ENCODE data around the gene PPIG.
"Not testable (repeated sequence)": the region's sequence is repeated elsewhere in the genome, so short reads cannot be mapped to it uniquely, and the experiment has no call there.

Gene PPIG

DNA sequence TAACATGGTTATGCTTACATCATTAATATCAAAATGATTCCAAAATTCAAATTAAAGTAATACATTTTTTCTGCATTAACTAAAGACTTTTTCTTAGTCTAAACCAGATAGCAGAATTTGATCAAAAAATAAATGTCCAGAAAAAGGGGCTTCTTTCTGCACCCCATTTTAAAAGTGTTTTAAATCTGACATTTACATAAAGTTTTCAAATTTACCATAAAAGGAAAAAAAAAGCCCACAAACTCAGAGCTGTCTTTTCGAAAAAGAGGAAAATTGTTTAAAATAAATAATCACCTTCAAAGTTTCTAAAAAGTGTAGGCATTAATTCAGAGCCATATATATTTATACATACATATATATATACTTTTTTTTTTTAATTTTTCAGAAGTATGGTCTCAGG lies 12.0 kb upstream of the PPIG start:
- no peak overlapping the region for H3K27ac ChIP-seq (ENCODE audit: low read depth, low read length)
- no peaks in the 10 kb centered on the region for H3K9me3 ChIP-seq (ENCODE audit: low read length)
- no peak overlapping the region for H3K9ac ChIP-seq (ENCODE audit: low read length)
- H3K4me3 ChIP-seq (ENCODE audit: low read depth in 1 of 2, low read length in 2 of 2) = no peak overlapping the region
- no peaks in the 10 kb centered on the region for H3K36me3 ChIP-seq (ENCODE audit: insufficient read depth, low read length)
- H3K27me3 ChIP-seq (ENCODE audit: control insufficient read depth in 1 of 2, insufficient read depth in 2 of 2, low read length in 2 of 2) = no peaks in the 10 kb centered on the region
- no peaks in the 10 kb centered on the region for H3K4me1 ChIP-seq (ENCODE audit: insufficient read depth, low read length)

DNA sequence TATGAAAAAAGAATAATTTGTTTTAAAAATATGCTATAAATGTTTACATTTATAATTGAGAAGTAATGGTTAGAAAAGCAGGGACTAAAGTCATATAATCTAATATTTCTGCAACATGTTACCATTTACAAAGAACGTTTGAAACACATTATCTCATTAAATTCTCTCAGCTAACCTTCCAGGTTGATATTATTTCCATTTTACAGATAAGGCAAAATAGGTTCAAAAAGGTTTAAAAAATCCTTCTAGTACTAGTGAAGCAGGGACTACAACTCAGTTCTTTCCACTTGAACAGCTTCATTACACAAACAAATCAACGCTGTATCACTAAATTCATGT lies 11.4 kb upstream of the PPIG start:
- H3K27me3 ChIP-seq (ENCODE audit: control insufficient read depth in 1 of 2, insufficient read depth in 2 of 2, low read length in 2 of 2) = no peaks in the 10 kb centered on the region

DNA sequence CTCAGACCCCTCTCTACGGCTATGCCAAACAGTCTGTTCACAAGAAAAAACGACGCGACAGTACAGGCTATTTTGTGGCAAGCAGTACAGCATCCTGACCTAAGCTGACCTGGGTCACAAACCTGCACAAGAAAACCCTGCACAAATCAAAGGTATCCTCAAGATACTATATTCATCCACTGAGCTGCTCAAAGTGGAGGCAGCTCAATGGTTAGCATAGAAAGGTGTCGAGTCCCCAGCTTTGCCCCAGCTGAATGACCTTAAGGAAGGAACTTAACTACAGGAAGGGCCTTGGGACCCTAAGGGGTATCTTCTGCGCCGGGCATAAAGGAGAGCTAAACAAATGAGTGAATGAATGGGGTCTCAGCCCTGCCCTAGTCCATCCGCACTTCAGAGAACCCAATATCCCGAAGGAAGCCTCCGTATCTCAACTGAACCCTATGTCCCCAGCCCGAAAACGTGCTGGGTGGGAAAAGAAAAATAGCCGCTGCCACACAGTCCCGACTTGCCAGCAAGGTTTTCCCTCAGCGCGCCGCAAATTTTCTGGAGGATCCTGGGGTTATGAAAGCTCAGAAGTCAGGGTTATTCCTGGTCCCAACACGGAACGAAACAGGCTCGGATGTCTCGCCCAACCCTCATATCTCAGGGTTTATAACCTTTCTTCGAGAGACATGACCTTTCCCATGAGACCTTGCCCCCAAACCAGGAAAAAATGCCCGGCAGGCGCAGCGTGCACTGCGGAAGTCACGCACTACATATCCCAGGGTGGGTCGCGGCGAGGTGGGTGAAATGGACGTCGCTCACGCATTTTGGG lies 10.8 kb upstream of the PPIG start, which contains the start of gene FASTKD1:
FASTKD1 (minus strand) TSS at position 706 of the 814 bp plus-strand sequence. CDS start 1,836 bp downstream, outside the sequence.
- H3K9ac ChIP-seq (ENCODE audit: low read length) = peak within 1 kb of the TSS; percentile 46
- H3K27ac ChIP-seq (ENCODE audit: low read depth, low read length) = peak within 1 kb of the TSS; percentile 57
- H3K4me1 ChIP-seq (ENCODE audit: insufficient read depth, low read length) = no peaks in the 10 kb centered on the region
- H3K27me3 ChIP-seq (ENCODE audit: control insufficient read depth in 1 of 2, insufficient read depth in 2 of 2, low read length in 2 of 2) = no peaks in the 10 kb centered on the region
- H3K9me3 ChIP-seq (ENCODE audit: low read length) = no peaks in the 10 kb centered on the region
- H3K36me3 ChIP-seq (ENCODE audit: insufficient read depth, low read length) = no peaks in the 10 kb centered on the region
- H3K4me3 ChIP-seq (ENCODE audit: low read depth in 1 of 2, low read length in 2 of 2) = peak within 1 kb of the TSS; percentile 69 to 88

More for the DNA sequence above, 11.4 kb upstream of the PPIG start:
- no peaks in the 10 kb centered on the region for H3K9me3 ChIP-seq (ENCODE audit: low read length)
- H3K27ac ChIP-seq (ENCODE audit: low read depth, low read length) = peak overlapping the region; percentile 57
- H3K4me1 ChIP-seq (ENCODE audit: insufficient read depth, low read length) = no peaks in the 10 kb centered on the region
- H3K36me3 ChIP-seq (ENCODE audit: insufficient read depth, low read length) = no peaks in the 10 kb centered on the region
- H3K4me3 ChIP-seq (ENCODE audit: low read depth in 1 of 2, low read length in 2 of 2) = peak overlapping the region; percentile 69 to 88
- peak overlapping the region; percentile 46 for H3K9ac ChIP-seq (ENCODE audit: low read length)

DNA sequence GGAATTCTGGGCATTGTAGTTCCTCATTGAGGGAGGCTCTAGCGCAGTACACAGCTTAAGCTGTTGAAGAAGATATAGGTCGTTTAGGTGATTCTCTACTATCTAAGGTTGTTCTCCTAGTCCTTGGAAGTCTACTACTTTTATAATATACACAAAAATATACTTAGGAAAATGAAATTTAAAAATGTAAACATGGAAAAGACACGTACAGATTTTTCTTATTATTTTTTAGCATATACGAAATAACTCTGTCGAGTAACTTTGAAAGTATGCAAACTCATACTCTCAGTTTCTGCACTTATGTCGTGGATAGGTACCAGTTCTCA lies 10.2 kb upstream of the PPIG start:
- Histone ChIP-seq H3K9ac (ENCODE audit: low read length) (no peak overlapping the region), H3K27ac (ENCODE audit: low read depth, low read length) (no peak overlapping the region), H3K9me3 (ENCODE audit: low read length) (no peaks in the 10 kb centered on the region)

DNA sequence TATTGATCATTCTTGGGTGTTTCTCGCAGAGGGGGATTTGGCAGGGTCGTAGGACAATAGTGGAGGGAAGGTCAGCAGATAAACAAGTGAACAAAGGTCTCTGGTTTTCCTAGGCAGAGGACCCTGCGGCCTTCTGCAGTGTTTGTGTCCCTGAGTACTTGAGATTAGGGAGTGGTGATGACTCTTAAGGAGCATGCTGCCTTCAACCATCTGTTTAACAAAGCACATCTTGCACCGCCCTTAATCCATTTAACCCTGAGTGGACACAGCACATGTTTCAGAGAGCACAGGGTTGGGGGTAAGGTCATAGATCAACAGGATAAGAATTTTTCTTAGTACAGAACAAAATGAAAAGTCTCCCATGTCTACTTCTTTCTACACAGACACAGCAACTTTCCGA lies 9.6 kb upstream of the PPIG start:
- H3K4me1 ChIP-seq (ENCODE audit: insufficient read depth, low read length); H3K9me3 ChIP-seq (ENCODE audit: low read length); H3K4me3 ChIP-seq (ENCODE audit: low read depth in 1 of 2, low read length in 2 of 2); H3K36me3 ChIP-seq (ENCODE audit: insufficient read depth, low read length); H3K9ac ChIP-seq (ENCODE audit: low read length); H3K27ac ChIP-seq (ENCODE audit: low read depth, low read length); H3K27me3 ChIP-seq (ENCODE audit: control insufficient read depth in 1 of 2, insufficient read depth in 2 of 2, low read length in 2 of 2): not testable (repeated sequence)

More for the DNA sequence above, 10.2 kb upstream of the PPIG start:
- Histone ChIP-seq H3K27me3 (ENCODE audit: control insufficient read depth in 1 of 2, insufficient read depth in 2 of 2, low read length in 2 of 2) (no peaks in the 10 kb centered on the region), H3K4me1 (ENCODE audit: insufficient read depth, low read length) (no peaks in the 10 kb centered on the region), H3K4me3 (ENCODE audit: low read depth in 1 of 2, low read length in 2 of 2) (peak overlapping the region; percentile 69 to 88), H3K36me3 (ENCODE audit: insufficient read depth, low read length) (no peaks in the 10 kb centered on the region)

- not testable (repeated sequence) for H3K27me3 ChIP-seq (ENCODE audit: control insufficient read depth in 1 of 2, insufficient read depth in 2 of 2, low read length in 2 of 2); H3K9me3 ChIP-seq (ENCODE audit: low read length); H3K36me3 ChIP-seq (ENCODE audit: insufficient read depth, low read length); H3K4me3 ChIP-seq (ENCODE audit: low read depth in 1 of 2, low read length in 2 of 2); H3K9ac ChIP-seq (ENCODE audit: low read length); H3K4me1 ChIP-seq (ENCODE audit: insufficient read depth, low read length); H3K27ac ChIP-seq (ENCODE audit: low read depth, low read length)
Observed at GRCh38 chr2:169575264-169575663, 8.9 kb upstream of the PPIG start.

DNA sequence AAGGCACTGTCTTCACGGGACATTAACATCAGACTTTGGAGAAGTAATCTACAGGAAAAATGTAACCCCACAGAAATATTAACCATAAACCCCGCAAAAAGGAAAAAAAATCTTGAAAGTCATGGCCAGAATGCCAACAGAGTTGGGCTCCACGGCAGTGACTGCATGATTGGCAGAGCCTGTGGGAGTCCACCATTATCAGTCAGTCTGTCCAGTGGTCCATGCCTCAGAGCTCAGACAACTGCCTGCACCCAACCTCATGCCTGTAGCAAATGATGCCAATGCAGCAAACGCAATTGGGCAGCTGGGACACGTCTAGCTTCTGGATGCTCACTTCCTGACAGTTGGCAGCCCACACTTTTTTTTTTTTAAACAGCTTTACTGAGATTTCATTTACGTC lies 5.1 kb upstream of the PPIG start:
- no peaks in the 10 kb centered on the region for H3K27me3 ChIP-seq (ENCODE audit: control insufficient read depth in 1 of 2, insufficient read depth in 2 of 2, low read length in 2 of 2)
- no peaks in the 10 kb centered on the region for H3K9me3 ChIP-seq (ENCODE audit: low read length)
- no peak overlapping the region for H3K4me3 ChIP-seq (ENCODE audit: low read depth in 1 of 2, low read length in 2 of 2)
- H3K36me3 ChIP-seq (ENCODE audit: insufficient read depth, low read length) = no peaks in the 10 kb centered on the region
- H3K27ac ChIP-seq (ENCODE audit: low read depth, low read length) = no peak overlapping the region
- no peaks in the 10 kb centered on the region for H3K4me1 ChIP-seq (ENCODE audit: insufficient read depth, low read length)
- H3K9ac ChIP-seq (ENCODE audit: low read length) = no peak overlapping the region

- not testable (repeated sequence) for H3K9me3 ChIP-seq (ENCODE audit: low read length); H3K9ac ChIP-seq (ENCODE audit: low read length); H3K27ac ChIP-seq (ENCODE audit: low read depth, low read length); H3K36me3 ChIP-seq (ENCODE audit: insufficient read depth, low read length); H3K27me3 ChIP-seq (ENCODE audit: control insufficient read depth in 1 of 2, insufficient read depth in 2 of 2, low read length in 2 of 2); H3K4me3 ChIP-seq (ENCODE audit: low read depth in 1 of 2, low read length in 2 of 2)
- peaks cover 11% of the 10 kb centered on the region for H3K4me1 ChIP-seq (ENCODE audit: insufficient read depth, low read length)
Observed at GRCh38 chr2:169582552-169583266, 1.4 kb upstream of the PPIG start.

DNA sequence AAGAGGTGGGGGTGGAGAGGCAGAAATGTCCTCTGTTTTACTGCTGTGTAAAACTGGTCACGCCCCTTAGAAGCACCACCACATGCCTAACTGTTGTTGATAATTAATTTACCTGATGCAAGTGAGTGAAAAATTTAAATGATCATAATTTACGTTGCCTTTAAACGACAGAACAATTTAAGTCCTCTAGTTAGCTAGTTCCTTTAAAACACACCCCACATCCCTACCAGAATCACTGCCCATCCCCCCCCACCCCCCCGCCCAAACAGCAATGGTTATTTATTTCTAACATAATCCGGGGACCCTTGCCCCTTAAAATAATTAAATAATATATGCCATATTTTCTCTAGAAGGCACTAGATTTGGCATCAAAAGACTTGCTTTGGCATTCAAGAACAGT lies 633 bp upstream of the PPIG start:
- H3K27ac ChIP-seq (ENCODE audit: low read depth, low read length) = no peak overlapping the region
- H3K27me3 ChIP-seq (ENCODE audit: control insufficient read depth in 1 of 2, insufficient read depth in 2 of 2, low read length in 2 of 2) = no peaks in the 10 kb centered on the region
- no peaks in the 10 kb centered on the region for H3K9me3 ChIP-seq (ENCODE audit: low read length)
- H3K4me3 ChIP-seq (ENCODE audit: low read depth in 1 of 2, low read length in 2 of 2) = peak overlapping the region in 1 of 2 donors; percentile 99
- H3K36me3 ChIP-seq (ENCODE audit: insufficient read depth, low read length) = no peaks in the 10 kb centered on the region
- H3K9ac ChIP-seq (ENCODE audit: low read length) = no peak overlapping the region
- H3K4me1 ChIP-seq (ENCODE audit: insufficient read depth, low read length) = peaks cover 11% of the 10 kb centered on the region

DNA sequence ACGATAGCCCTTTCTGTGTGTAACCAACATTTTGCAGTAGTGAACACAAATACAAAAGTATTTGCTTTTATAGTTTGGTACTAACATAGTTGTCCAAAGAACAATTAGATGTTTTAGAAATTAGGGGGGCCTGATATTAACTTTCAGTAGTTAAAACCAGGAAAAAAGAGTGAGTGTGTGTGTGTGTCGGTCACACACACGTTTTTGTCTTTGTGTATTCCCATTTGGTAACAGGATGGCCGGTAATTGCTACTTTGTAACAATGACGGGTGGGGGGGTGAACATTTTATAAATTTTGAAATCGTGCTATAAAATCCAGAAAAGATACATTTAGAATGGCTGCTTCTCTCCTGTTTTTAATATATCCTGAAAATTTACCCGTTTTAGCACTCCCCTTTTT lies 1.5 kb downstream of the PPIG start:
- Histone ChIP-seq H3K9me3 (ENCODE audit: low read length) (no peaks in the 10 kb centered on the region), H3K27ac (ENCODE audit: low read depth, low read length) (no peak overlapping the region), H3K9ac (ENCODE audit: low read length) (peak overlapping the region; percentile 100)

GRCh38 chr2:169590804-169591203 lies 6.7 kb downstream of the PPIG start:
- Histone ChIP-seq H3K27ac (ENCODE audit: low read depth, low read length) (no peak overlapping the region), H3K27me3 (ENCODE audit: control insufficient read depth in 1 of 2, insufficient read depth in 2 of 2, low read length in 2 of 2) (no peaks in the 10 kb centered on the region), H3K4me3 (ENCODE audit: low read depth in 1 of 2, low read length in 2 of 2) (no peak overlapping the region), H3K9me3 (ENCODE audit: low read length) (no peaks in the 10 kb centered on the region), H3K36me3 (ENCODE audit: insufficient read depth, low read length) (no peaks in the 10 kb centered on the region), H3K9ac (ENCODE audit: low read length) (no peak overlapping the region), H3K4me1 (ENCODE audit: insufficient read depth, low read length) (peaks cover 7% of the 10 kb centered on the region)

More for the DNA sequence above, 1.5 kb downstream of the PPIG start:
- Histone ChIP-seq H3K4me3 (ENCODE audit: low read depth in 1 of 2, low read length in 2 of 2) (peak overlapping the region; percentile 0 to 99), H3K27me3 (ENCODE audit: control insufficient read depth in 1 of 2, insufficient read depth in 2 of 2, low read length in 2 of 2) (no peaks in the 10 kb centered on the region), H3K4me1 (ENCODE audit: insufficient read depth, low read length) (peaks cover 11% of the 10 kb centered on the region), H3K36me3 (ENCODE audit: insufficient read depth, low read length) (no peaks in the 10 kb centered on the region)

- H3K4me3 ChIP-seq (ENCODE audit: low read depth in 1 of 2, low read length in 2 of 2); H3K36me3 ChIP-seq (ENCODE audit: insufficient read depth, low read length); H3K27me3 ChIP-seq (ENCODE audit: control insufficient read depth in 1 of 2, insufficient read depth in 2 of 2, low read length in 2 of 2); H3K9me3 ChIP-seq (ENCODE audit: low read length); H3K4me1 ChIP-seq (ENCODE audit: insufficient read depth, low read length); H3K27ac ChIP-seq (ENCODE audit: low read depth, low read length); H3K9ac ChIP-seq (ENCODE audit: low read length): not testable (repeated sequence)
Observed at GRCh38 chr2:169596546-169596945, 12.4 kb downstream of the PPIG start.
